K562 (cell line): ENCODE data around the gene NBEAL2. TPM values are rescaled to one million over a fixed set of nuclear protein-coding genes. Genes with fewer than 3 reads are reported as not detected.

Experiments
- BCLAF1 ChIP-seq, 2 experiments: fragments of 450-650 bp in 1 of 2; IDR thresholded peaks; 2 replicates each; pipeline ENCODE4 v1.6.1; 2011 to 2017; ENCODE audit warnings: low read depth in 2 of 2, antibody characterized with exemption in 1 of 2, borderline replicate concordance in 1 of 2, low read length in 1 of 2, mild to moderate bottlenecking in 1 of 2, mixed read lengths in 1 of 2; ENCODE audit not compliant: control insufficient read depth in 1 of 2
- CHD1 ChIP-seq: fragments of 200-600 bp; sonication (generic); IDR thresholded peaks from one replicate; pipeline ENCODE4 v1.6.1; 2012; ENCODE audit warnings: mild to moderate bottlenecking, moderate library complexity, low read length, inconsistent platforms
- DACH1 ChIP-seq: fragments of 450-650 bp; IDR thresholded peaks from 2 replicates; pipeline ENCODE4 v1.6.1; 2018; ENCODE audit not compliant: partially characterized antibody
- EP300 ChIP-seq: IDR thresholded peaks from 2 replicates; pipeline ENCODE4 v1.6.1; 2012; ENCODE audit warnings: low read length, improper control_type of control experiment
- ETV1 ChIP-seq: fragments of 450-650 bp; conservative IDR thresholded peaks from 2 replicates; pipeline ENCODE4 v1.6.1; 2016; ENCODE audit warnings: missing genetic modification characterization, control low read depth, low read depth, missing compliant biosample characterization
- HDAC2 ChIP-seq: fragments of 450-650 bp; IDR thresholded peaks from 2 replicates; pipeline ENCODE4 v1.6.1; 2016; ENCODE audit warnings: mild to moderate bottlenecking
- KDM1A ChIP-seq, 2 experiments: fragments of 450-650 bp; IDR thresholded peaks; 2 replicates each; pipeline ENCODE4 v1.6.1; 2016; ENCODE audit warnings: mild to moderate bottlenecking in 2 of 2
- MLX ChIP-seq, 2 experiments: fragments of 450-650 bp in 1 of 2; sonication (generic) in 1 of 2; formaldehyde crosslinking; conservative IDR thresholded peaks; 2 replicates each; pipeline versions ENCODE4 v1.4.0 to v1.8.1; 2020 to 2022; ENCODE audit warnings: mild to moderate bottlenecking in 1 of 2, missing genetic modification reagents in 1 of 2
- RNF219 ChIP-seq: fragments of 250-450 bp; sonication (Bioruptor Pico); IDR thresholded peaks from 2 replicates; pipeline ENCODE4 v1.5.0; 2022; ENCODE audit warnings: mild to moderate bottlenecking
- SMAD1 ChIP-seq: fragments of 150-350 bp; IDR thresholded peaks from 2 replicates; pipeline ENCODE4 v1.6.1; 2014; ENCODE audit warnings: low read length, low read depth; ENCODE audit not compliant: partially characterized antibody
- SREBF1 ChIP-seq: fragments of 150-350 bp; IDR thresholded peaks from 2 replicates; pipeline ENCODE4 v1.6.1; 2014; ENCODE audit warnings: antibody characterized with exemption, low read depth, low read length, borderline replicate concordance
- TEAD4 ChIP-seq, 2 experiments: sonication (generic) in 1 of 2; formaldehyde crosslinking in 1 of 2; IDR thresholded peaks; 2 replicates each; pipeline versions ENCODE4 v1.6.1 to v1.8.0; 2012 to 2022; ENCODE audit warnings: borderline replicate concordance in 1 of 2, inconsistent platforms in 1 of 2, low read length in 1 of 2, mild to moderate bottlenecking in 1 of 2, missing genetic modification reagents in 1 of 2
- ZKSCAN1 ChIP-seq: fragments of 150-350 bp; IDR thresholded peaks from 2 replicates; pipeline ENCODE4 v1.6.1; 2016; ENCODE audit warnings: low read depth, low read length
- ZNF197 ChIP-seq: fragments of 200-800 bp; sonication (Bioruptor generic); IDR thresholded peaks from 2 replicates; pipeline ENCODE4 v1.6.1; 2016; ENCODE audit warnings: low read depth, missing genetic modification characterization, missing compliant biosample characterization
- ZNF584 ChIP-seq: fragments of 200-800 bp; sonication (Bioruptor generic); IDR thresholded peaks from 2 replicates; pipeline ENCODE4 v1.6.1; 2016; ENCODE audit warnings: low read depth, mild to moderate bottlenecking, missing genetic modification characterization, missing compliant biosample characterization
- polyA plus RNA-seq, 8 experiments: library from polyadenylated mRNA; depleted of rRNA in 4 of 8; stranded (reverse) in 5 of 8; unstranded in 3 of 8; fragments of >200 nt; fragmentation: Nextera tagmentation in 2 of 8; fragmentation: Illumina TruSeq in 1 of 8; extraction: Ambion mirVana in 2 of 8; extraction: Trizol in 1 of 8; gene quantifications; 2 replicates each; pipeline versions ENCODE4 v1.2.1 to v1.2.3, GENCODE V29; 2011 to 2014; ENCODE audit warnings: inconsistent platforms in 1 of 8, missing spikeins in 1 of 8
- total RNA-seq, 7 experiments: library from RNA; depleted of rRNA in 6 of 7; stranded (reverse); fragments of >200 nt in 6 of 7; fragmentation: Illumina TruSeq in 2 of 7; extraction: Trizol in 2 of 7; gene quantifications; 2 replicates each; pipeline versions ENCODE4 v1.2.1 to v1.2.3, GENCODE V29; 2011 to 2021; ENCODE audit warnings: low replicate concordance in 1 of 7

Gene NBEAL2
- total and polyA plus RNA-seq, 9 of the 15 experiments (the other 6 are each of a cell fraction or from before 2014, with no cell fraction given) = 0.06 to 114 (median 29.6) TPM

DNA sequence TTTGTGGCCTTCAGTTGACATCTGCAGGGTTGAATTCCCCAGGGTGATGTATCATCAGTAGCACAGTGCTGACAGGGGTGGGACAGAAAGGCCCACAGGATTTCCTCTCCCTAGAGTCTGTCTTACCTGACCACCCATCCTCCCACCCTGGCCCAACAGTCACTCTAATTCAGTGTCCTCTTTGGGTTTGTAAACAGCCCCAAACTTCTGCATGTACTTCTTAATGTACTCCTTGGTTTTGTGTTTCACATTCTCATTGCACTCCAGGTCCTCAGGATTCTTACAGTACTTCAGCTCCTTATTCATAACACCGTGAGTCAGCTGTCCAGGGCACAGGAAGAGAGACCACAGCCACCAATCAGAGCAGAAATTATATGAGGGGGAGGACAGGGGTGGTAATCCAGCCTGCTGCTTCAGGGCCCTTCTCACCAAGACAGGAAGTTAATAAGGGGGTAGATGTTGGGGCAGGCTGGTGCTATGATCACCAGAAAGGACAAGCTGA is 37.5 kb downstream of the NBEAL2 start (continued):
- TF ChIP-seq HDAC2 = 0 out of 2 replicates have a peak, but pooled peaks have one; percentile 35
- no peak for TF ChIP-seq BCLAF1 (IDR thresholded peaks at IDR 0.05; ENCODE audit: borderline replicate concordance in 1 of 2, control insufficient read depth in 1 of 2, low read depth in 2 of 2, low read length in 1 of 2)
- TF ChIP-seq RNF219 = no peak
- peak; percentile 91 for TF ChIP-seq ETV1 (tag)
- peak; percentile 59; the same call in 1 of the 2 replicates for TF ChIP-seq TEAD4 (IDR thresholded peaks at IDR 0.05; ENCODE audit: low read length)
- TF ChIP-seq TEAD4 (CRISPR knock-in tag; IDR thresholded peaks at IDR 0.05; ENCODE audit: borderline replicate concordance) = no peak
- 0 out of 2 replicates have a peak, but pooled peaks have one; percentile 50 for TF ChIP-seq ZNF584 (CRISPR knock-in tag)
- peak; percentile 82 for TF ChIP-seq KDM1A (IDR thresholded peaks at IDR 0.05)
- 0 out of 4 replicates have a peak, but pooled peaks of 1 of the 2 experiments have one; percentile 12 for TF ChIP-seq MLX (CRISPR knock-in tag; conservative IDR thresholded peaks at IDR 0.05)
- no peak for TF ChIP-seq ZNF197 (CRISPR knock-in tag)
- TF ChIP-seq CHD1 = peak; percentile 42
- TF ChIP-seq SMAD1 = peak; percentile 29
- peak; percentile 76 for TF ChIP-seq DACH1
- TF ChIP-seq EP300 = peak; percentile 73; the same call in 1 of the 2 replicates
- TF ChIP-seq SREBF1 = no peak
- no peak for TF ChIP-seq ZKSCAN1
